ENCODE data around the gene KCNS1. TPM values are rescaled to one million over a fixed set of nuclear protein-coding genes. Genes with fewer than 3 reads are reported as not detected.
"Not testable (repeated sequence)": the region's sequence is repeated elsewhere in the genome, so short reads cannot be mapped to it uniquely, and the experiment has no call there.

Gene KCNS1
- total and polyA plus RNA-seq, 2 of the 8 experiments (the other 6 are each of a cell fraction or from before 2014, with no cell fraction given): 1.4 to 1.8 TPM

DNA sequence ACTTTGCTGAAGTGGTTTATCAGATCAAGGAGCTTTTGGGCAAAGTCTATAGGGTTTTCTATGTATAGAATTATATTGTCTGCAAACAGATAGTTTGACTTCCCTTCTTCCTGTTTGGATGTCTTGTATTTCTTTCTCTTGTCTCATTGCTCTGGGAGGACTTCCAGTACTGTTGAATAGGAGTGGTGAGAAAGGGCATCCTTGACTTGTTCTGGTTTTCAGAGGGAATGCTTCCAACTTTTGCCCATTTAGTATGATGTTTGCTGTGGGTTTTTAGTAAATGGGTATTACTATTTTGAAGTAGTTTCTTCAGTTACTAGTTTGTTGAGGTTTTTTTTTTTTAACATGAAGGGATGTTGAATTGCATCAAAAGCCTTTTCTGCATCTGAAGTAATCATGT, 36.1 kb downstream of the KCNS1 start (continued):
- TF ChIP-seq TCF12 (IDR thresholded peaks at IDR 0.05; ENCODE audit: low read depth, low read length) (no peak), TBP (IDR thresholded peaks at IDR 0.05; ENCODE audit: low read depth, low read length) (no peak), HDAC6 (IDR thresholded peaks at IDR 0.05; ENCODE audit: low read depth, low read length) (no peak)

DNA sequence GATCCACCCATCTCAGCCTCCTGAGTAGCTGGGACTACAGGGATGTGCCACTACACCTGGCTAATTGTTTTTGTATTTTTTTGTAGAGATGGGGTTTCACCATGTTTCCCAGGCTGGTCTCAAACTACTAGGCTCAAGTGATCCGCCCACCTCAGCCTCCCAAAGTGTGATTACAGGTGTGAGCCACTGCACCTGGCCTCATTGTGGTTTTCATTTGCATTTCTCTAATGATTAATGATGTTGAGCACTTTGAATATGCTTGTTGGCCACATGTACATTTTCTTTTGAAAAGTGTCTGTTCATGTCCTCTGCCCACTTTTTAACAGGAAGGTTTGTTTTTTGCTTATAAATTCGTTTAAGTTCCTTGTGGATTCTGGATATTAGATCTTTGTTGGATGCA, 37.8 kb downstream of the KCNS1 start:
- H3K79me1 ChIP-seq (ENCODE audit: low read depth, low read length); FAIRE-seq; H3K9me3 ChIP-seq (ENCODE audit: insufficient read depth in 2 of 2, low read depth in 1 of 2, low read length in 1 of 2); H2AFZ ChIP-seq (ENCODE audit: low read length); H3K23ac ChIP-seq (ENCODE audit: insufficient read length); H4K8ac ChIP-seq (ENCODE audit: extremely low read depth, insufficient read depth, low read length); H4K20me1 ChIP-seq (replicated peaks in 1 of 2; ENCODE audit: control insufficient read depth in 1 of 2, insufficient read depth in 2 of 2, low read length in 2 of 2); DNase-seq (ENCODE audit: low read depth in 1 of 2, low spot score in 2 of 2); H3K9ac ChIP-seq (replicated peaks in 1 of 4; ENCODE audit: extremely low read depth in 1 of 4, low read depth in 3 of 4, low read length in 3 of 4); H3K36me3 ChIP-seq (ENCODE audit: control insufficient read depth in 2 of 4, insufficient read depth in 4 of 4, low read length in 3 of 4); H3K4me1 ChIP-seq (replicated peaks in 1 of 4; ENCODE audit: control insufficient read depth in 3 of 4, insufficient read depth in 4 of 4, low read length in 3 of 4); H3K23me2 ChIP-seq (ENCODE audit: low read depth, low read length); H3K18ac ChIP-seq (ENCODE audit: extremely low read depth, low read length); H2BK5ac ChIP-seq (ENCODE audit: low read depth, low read length); H3K14ac ChIP-seq (ENCODE audit: insufficient read length); H3K27me3 ChIP-seq (replicated peaks in 1 of 4; ENCODE audit: control insufficient read depth in 3 of 4, extremely low read depth in 1 of 4, insufficient read depth in 3 of 4, low read length in 3 of 4); H4K91ac ChIP-seq (replicated peaks; ENCODE audit: insufficient read length, low read length); POLR2A ChIA-PET (ENCODE audit: partially characterized antibody); H3K4me3 ChIP-seq (ENCODE audit: extremely low read depth in 1 of 4, insufficient read depth in 2 of 4, low read depth in 3 of 4, low read length in 4 of 4); H3K56ac ChIP-seq (replicated peaks; ENCODE audit: insufficient read length, low read depth, low read length); H2BK120ac ChIP-seq (replicated peaks; ENCODE audit: low read depth, low read length); H3K4me2 ChIP-seq (ENCODE audit: insufficient read depth in 1 of 2, low read depth in 2 of 2, low read length in 2 of 2); H2AK5ac ChIP-seq (ENCODE audit: low read depth, low read length); H2BK15ac ChIP-seq (ENCODE audit: low read length); H4K5ac ChIP-seq (ENCODE audit: insufficient read length, low read depth, low read length); H2BK20ac ChIP-seq (ENCODE audit: low read length); H3K27ac ChIP-seq (ENCODE audit: low read depth, low read length); H3K79me2 ChIP-seq (ENCODE audit: control insufficient read depth in 1 of 2, insufficient read depth in 2 of 2, low read length in 2 of 2); H3K4ac ChIP-seq (replicated peaks; ENCODE audit: insufficient read length, low read depth, low read length); H2BK12ac ChIP-seq (ENCODE audit: low read depth, low read length): not testable (repeated sequence)
- CTCF ChIA-PET (ENCODE audit: partially characterized antibody): interaction anchor here (1.0 kb wide), 1 partner anchor 33 kb away, joined by 3 read pairs; no protein-coding TSS in a partner anchor
- WGBS, 2 experiments (ENCODE audit: extremely low coverage in 1 of 2, insufficient coverage in 1 of 2, insufficient read length in 1 of 2, insufficient replicate concordance in 2 of 2, low coverage in 1 of 2, low lambda C conversion rate in 2 of 2, missing lambda C conversion rate in 1 of 2): 91% methylated on average over 2 of the region's 2 CpGs; no CpG with 5 or more reads in 1 of the 2 experiments
